Raji (cell line): Measurements from ENCODE around the gene PGLYRP1.

Experiments used
- POLR2A ChIP-seq: IDR thresholded peaks from 2 replicates; pipeline ENCODE4 v1.6.1; 2011; ENCODE audit warnings: low read depth, low read length, control low read depth; ENCODE audit not compliant: insufficient read depth

Gene PGLYRP1, protein sequence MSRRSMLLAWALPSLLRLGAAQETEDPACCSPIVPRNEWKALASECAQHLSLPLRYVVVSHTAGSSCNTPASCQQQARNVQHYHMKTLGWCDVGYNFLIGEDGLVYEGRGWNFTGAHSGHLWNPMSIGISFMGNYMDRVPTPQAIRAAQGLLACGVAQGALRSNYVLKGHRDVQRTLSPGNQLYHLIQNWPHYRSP

DNA sequence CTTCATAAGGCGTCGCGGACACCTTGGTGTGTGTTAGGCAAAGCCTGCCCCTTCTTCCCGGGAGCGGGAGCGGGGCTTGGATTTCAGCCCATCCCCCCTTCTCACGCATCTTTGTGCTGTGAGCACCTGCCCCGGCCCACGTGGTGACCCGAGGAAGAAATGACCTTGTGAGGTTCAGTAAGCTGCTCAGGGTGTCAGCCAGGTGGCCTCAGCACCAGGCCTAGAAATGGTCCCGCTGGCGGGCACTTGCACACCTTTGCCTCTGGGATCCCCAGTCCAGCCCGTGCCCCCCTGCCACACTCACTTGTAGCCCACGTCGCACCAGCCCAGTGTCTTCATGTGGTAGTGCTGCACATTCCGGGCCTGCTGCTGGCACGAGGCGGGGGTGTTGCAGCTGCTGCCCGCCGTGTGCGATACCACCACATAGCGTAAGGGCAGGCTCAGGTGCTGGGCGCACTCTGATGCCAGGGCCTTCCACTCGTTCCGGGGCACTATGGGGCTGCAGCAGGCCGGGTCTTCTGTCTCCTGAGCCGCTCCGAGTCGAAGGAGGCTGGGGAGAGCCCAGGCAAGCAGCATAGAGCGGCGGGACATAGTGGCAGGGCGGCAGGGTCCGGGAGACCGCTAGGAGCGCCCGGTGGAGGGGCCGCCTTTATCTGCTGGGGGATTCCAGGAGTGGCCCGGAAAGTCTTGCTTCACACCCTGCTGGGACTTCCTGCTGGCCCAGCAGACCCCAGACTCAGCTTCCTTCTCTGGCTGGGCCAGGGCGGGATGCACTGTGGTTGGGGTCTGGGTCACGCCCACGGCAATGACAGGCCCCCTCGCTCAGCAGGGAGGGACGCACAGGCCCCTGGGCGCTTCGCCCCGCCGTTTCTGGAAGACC, at the start of gene PGLYRP1:
TSS of gene PGLYRP1 (minus strand) at position 623 of the 880 bp plus-strand sequence. CDS start at position 591, 32 bp downstream.
- TF ChIP-seq POLR2A = no peak

DNA sequence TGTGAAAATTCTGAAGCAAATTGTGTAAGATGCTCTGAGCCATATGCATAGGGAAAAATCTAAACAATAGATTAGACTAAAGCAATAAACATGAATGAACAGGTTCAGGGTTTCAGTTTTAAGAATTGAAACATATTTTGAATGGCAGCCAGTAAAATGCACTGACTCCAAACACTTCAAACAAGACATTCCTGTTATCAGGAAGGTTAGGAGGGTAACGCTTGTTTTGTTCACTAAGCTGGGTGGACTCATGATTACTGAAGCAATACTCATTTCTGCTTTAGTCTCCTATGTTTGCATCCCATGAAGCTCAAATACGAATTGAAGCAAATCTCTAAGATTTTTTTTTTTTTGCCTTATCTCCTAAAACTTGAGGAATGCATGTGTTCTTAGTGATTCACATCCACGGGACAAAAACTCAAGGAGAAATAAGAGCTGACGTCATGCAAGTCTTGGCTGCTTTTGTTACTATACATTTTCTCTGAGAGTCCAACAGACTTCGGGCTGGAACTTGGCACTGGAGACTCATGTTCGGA, 47.0 kb upstream of the PGLYRP1 start:
- no peak for TF ChIP-seq POLR2A

DNA sequence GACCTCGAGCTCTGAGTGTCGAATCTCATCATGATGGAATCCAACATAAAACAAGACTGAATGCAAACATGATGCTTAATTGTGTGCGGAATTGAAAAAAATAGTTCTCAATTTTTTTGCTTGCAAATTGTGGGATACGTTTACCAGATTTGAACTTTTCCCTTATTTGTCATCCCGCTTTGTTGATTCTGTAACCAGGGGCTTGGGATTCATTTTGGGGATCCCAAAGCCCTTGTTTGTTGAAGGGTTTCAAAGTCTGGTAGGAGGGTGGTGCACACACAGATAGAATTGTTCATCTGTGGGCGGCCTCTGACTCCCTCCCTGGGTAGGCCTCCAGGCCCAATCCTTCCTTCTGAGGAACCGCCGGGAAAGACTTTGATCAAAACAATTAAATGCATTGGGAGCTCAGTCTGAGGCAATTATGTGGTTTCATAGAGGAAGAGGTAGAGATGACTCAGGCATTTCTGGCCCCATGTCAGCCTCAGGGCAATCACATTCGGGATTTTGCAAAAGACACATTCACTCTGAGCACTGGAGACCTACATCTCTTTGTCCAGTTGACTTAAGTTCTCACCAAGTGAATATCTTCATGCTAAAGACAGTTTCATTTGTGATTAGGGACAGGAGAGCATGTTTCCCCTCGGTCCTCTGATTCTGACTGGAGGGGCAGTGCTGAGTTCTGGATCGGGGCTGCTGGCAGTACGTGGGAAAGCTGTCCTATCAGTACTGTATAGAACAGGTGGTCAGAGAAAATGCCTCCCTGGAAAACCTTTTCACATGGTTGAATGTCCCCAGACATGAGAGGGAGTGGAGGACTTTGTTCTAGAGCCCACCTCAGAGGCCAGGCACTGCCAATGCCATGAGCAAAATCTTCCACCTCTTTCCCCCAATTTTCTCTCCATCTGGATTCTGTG, 45.7 kb upstream of the PGLYRP1 start:
- no peak for TF ChIP-seq POLR2A

DNA sequence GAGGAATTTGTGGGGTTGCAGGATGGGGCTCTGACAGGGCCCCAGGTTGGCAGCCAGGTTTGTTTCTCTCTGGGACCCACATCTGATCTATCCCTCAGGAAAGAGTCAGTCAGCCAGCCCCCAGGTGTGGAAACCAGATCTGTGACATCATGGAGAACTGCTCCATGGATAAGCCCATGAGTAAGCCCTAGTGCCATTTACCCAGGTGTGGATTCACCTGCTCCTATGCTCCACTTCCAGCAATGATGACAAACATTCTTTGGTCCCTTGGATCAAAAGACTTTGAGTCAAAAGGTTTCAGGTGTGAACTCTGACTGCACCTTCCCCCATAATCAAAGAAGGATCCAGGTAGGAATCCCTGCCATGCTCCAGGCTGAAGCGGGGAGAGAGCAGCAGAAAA, 44.8 kb upstream of the PGLYRP1 start:
- TF ChIP-seq POLR2A = no peak

DNA sequence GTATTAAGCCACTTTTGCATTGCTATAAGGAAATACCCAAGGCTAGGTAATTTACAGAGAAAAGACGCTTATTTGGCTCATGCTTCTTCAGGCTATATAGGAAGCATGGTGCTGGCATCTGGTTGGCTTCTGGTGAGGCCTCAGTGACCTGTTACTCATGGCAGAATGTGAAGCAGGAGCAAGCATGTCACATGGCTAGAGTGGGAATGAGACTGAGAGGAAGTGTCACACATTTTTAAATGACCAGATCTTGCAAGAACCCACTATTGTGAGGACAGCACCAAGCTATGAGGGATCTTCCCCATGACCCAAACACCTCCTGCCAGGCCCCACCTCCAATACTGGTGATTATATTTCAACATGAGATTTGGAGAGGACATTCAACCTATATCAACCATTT, 43.6 kb upstream of the PGLYRP1 start:
- no peak for TF ChIP-seq POLR2A

DNA sequence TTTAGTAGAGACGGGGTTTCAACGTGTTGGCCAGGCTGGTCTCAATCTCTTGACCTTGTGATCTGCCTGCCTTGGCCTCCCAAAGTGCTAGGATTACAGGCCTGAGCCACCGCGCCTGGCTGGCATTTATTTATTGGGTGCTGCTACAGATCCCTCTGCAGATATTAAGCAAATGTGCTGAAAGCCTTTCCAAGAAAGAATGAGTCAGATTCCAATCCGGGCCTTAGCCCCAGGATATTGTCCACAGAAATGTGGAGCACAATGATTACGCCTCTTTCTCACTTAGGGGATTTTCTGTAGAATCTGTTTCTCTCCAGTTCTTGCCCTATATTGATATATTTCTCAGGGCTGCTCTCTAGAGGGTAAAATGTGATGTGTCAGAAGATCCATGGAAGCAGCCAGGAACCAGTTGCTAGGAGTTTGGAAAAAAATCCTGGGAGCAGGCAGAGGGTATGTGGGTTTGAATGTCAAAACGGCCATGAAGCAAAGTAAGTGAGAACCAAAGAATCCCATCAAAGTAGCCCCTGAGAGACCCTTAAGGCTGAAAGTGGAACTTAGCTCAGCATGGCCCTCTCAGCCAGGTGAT, 42.7 kb upstream of the PGLYRP1 start:
- TF ChIP-seq POLR2A = no peak

DNA sequence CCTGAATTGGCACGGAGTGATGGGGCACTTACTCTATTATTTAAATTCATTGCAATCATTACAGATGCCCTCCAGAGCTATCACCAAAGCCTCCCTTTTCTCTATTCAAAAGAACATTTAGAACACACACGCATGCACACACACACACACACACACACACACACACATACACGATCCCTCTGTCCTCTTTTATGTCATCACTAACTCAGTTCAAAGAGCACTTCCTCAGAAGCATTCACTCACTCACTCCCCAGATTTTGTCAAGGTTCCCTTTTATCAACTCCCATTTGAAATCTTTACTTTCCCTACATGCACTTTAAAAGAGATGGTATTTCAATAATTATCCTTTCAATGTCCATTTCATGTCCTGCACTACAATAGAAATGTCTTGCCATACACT, 40.3 kb upstream of the PGLYRP1 start:
- TF ChIP-seq POLR2A = no peak

DNA sequence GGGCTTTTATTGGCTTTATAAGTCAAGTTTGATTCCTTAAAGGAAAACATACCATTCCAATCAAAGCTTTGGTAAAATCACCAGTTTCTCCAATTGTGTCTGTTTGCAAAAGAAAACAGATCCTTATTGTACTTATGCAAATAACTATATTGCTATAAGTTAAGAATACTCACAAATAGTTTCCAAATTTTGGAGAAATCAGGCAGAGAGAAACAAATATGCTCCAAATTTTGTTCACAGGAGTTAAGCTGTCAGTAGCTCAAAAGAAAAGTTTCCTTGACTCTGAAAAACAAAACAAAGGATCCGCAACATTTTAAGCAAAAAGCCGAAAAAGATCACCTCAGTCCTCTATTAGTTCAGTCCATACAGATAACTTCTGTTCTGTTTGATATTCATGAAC, 37.2 kb upstream of the PGLYRP1 start:
- no peak for TF ChIP-seq POLR2A

DNA sequence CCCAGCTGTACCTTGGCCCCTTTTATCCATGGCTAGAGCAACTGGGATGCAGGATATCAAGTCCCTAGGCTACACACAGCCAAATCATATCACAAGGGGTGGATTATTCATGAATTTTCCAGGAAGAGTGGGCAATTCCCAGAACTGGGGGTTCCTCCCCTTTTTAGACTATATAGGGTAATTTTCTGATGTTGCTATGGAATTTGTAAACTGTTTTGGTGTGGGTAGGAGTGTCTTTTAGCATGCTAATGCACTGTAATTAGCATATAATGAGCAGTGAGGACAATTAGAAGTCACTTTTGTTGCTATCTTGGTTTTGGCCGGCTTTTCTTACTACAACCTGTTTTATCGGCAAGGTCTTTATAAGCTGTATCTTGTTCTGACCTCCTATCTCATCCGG, 35.9 kb upstream of the PGLYRP1 start:
- no peak for TF ChIP-seq POLR2A

DNA sequence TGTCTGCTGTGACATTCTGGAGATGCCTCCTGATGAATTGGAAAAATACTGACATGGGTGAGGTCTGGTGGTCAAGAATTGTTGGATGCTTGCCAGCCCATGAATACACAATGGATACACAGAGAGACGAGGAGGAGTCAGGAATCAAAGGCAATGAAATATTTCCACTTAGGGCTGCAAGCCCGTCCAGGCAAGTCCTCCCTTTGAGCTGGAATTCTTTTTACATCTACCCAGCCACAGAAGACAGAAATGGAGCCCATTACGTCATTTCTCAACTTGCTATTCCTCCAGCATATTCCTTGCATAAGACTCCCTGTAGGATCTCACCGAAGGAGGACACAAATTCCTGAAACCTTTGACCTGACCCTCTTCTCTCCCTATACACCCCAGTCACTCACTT, 33.7 kb upstream of the PGLYRP1 start:
- TF ChIP-seq POLR2A = no peak

DNA sequence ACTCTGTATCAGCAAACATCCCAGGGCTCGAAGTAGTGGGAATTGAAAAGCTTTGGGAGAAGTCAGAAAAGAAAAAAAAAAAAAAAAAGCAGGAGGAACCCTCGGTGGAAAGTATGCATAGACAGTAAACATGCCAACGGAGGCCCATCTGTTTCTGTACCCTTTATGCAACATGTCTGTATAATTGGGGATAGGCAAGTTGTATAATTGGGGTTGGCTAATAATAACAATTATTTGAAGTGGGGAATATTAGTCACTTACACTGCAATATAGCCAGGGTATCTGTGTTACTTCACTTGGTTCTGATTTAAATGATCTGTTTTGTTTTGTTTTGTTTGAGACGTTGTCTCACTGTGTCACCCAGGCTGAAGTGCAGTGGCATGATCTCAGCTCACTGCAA, 30.0 kb upstream of the PGLYRP1 start:
- no peak for TF ChIP-seq POLR2A

DNA sequence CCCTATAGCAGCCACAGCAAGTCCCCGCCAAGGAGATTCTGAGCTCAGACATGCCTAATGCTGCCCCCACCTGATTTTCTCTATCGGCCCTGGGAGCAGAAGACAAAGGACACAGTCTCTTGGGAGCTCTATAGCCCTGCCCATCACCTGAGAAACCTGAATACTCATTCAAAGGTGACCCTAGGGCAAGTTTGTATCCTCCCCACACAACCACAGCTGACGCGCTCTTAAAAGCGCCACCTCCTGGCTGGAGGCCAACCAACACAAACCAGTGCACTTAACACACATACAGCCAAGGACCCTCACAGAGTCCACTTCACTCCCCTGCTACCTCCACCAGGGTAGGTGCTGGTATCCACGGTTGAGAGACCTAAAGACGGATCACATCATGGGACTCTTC, 26.7 kb upstream of the PGLYRP1 start:
- TF ChIP-seq POLR2A = no peak

DNA sequence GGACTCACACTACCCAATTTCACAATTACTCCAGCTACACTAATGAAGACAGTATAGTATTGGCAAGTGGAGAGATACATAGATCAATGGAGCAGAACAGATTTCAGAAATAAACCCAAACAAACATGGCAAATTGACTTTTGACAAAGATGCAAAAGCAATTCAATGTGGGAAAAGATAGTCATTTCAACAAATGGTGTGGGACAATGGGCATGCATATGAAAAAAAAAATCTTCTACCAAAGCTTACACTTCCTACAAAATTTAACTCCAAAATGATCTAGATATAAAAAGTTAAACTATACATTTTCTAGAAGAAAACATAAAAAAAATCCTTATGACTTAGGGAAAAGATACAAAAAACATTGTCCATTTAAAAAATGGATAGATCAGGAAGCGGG, 20.7 kb upstream of the PGLYRP1 start:
- no peak for TF ChIP-seq POLR2A

DNA sequence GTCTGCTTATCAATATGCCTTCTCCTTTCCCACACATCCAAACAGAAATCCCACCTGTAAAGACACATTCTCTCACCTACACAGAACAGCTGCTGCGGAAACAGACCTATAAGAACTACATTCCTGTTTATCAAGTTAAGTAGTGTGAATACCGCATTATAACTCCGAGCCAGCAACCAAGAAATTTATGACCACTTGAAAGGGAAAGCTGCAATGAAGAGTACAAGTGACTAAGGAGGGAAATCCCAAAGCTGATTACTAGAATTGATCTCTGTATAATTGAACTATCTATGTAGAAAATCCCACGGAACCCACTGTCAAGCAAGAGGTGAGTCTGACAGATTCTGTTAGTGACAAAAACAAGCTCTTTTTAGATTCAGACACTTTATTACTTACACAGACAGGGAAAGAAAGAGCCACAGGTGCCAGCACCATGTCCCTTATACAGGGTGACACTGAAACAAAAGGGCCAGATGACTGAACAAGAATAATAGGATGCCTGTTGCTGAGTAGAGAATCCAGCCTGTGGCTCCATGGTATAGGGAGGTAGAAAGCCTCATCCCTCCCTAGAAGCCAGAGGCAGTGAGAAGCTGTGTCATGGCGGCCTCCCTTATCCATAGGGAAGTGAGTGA, 19.5 kb upstream of the PGLYRP1 start:
- no peak for TF ChIP-seq POLR2A

DNA sequence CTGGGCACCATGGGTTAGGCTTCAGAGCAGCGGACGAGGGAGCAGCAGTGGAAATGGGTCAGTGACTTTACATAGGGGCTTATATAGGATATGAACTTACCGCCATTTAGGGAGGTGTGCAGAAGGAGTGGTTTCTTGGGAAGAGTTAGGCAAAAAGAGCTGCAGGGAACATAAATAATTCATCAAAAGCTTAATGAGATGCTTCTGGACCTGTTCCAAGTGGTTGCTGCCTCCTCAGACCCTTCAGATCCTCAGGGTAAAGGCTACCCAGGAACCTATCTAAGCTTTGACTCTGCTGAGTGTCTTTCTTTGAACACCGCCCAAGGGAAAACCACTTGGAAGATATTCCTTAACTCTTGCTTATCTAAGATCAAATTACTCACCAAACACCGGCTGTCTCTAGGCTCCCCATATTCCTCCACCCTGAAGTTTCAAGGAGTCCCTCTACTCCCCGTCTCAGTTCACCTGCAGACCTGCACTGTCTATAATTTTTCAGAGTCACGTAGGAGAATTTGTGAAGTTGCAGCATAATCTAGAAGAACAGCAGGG, 18.2 kb upstream of the PGLYRP1 start, which contains the start of gene IGFL4:
TSS of gene IGFL4 (minus strand) at position 51 of the 549 bp plus-strand sequence. CDS start at position 11, 40 bp downstream.
- TF ChIP-seq POLR2A = no peak

DNA sequence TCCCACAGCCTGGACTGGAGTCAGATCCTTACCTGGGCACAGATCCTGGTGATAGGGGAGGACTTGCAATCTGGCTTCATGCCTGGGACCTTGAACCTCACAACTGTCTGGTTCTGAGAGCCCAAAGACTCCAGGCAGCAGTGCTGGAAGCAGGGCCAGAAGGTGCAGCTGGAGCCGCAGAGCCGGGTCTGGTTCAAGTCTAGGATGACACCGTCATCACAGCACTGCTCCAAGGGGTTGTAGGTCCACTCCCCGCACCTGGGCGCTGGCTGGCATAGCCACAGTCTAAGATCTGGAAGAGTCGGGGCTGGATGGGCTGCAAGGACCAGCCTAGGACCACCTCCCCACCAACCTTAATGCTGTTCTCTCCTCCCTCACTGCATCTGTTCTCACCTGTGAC, 17.3 kb upstream of the PGLYRP1 start:
- TF ChIP-seq POLR2A = no peak
